KG1 (cell line): Measurements from ENCODE around the gene MRTFA.
A peak's percentile ranks its signal among the peaks of the same experiment; 100 is the strongest.
"Not testable (repeated sequence)": the region's sequence is repeated elsewhere in the genome, so short reads cannot be mapped to it uniquely, and the experiment has no call there.

Experiments used
- DNase-seq: peaks from one replicate; lab custom pipeline; 2025; lab: John Stamatoyannopoulos, UW

MRTFA gene

GRCh38 chr22:40636380-40637182 is at the start of gene MRTFA:
Gene MRTFA, minus strand, starts transcription at chr22:40636719.
- DNase-seq, result peak; percentile 98

GRCh38 chr22:40685406-40685805 is 48.9 kb upstream of the MRTFA start:
- no peak for DNase-seq

GRCh38 chr22:40684728-40685127 is 48.2 kb upstream of the MRTFA start:
- no peak for DNase-seq

- no peak for DNase-seq
Measured at GRCh38 chr22:40681451-40681850, 44.9 kb upstream of the MRTFA start.

GRCh38 chr22:40680819-40681183 is 44.3 kb upstream of the MRTFA start:
- DNase-seq, result no peak

- DNase-seq, result no peak
Measured at GRCh38 chr22:40679964-40680818, 43.7 kb upstream of the MRTFA start.

- DNase-seq, result no peak
Measured at GRCh38 chr22:40679249-40679963, 42.9 kb upstream of the MRTFA start, which contains the start of gene MCHR1. Gene MCHR1, plus strand, starts transcription at chr22:40679484. Its CDS starts 169 bp downstream, at chr22:40679653.

- no peak for DNase-seq
Measured at GRCh38 chr22:40678493-40679248, 42.2 kb upstream of the MRTFA start.

- DNase-seq, result no peak
Measured at GRCh38 chr22:40676644-40677043, 40.1 kb upstream of the MRTFA start.

GRCh38 chr22:40676166-40676565 is 39.6 kb upstream of the MRTFA start:
- DNase-seq, result not testable (repeated sequence)

GRCh38 chr22:40674274-40674673 is 37.8 kb upstream of the MRTFA start:
- no peak for DNase-seq

GRCh38 chr22:40673017-40673416 is 36.5 kb upstream of the MRTFA start:
- DNase-seq, result no peak

- no peak for DNase-seq
Measured at GRCh38 chr22:40671796-40672360, 35.4 kb upstream of the MRTFA start.

GRCh38 chr22:40671369-40671768 is 34.9 kb upstream of the MRTFA start:
- no peak for DNase-seq

GRCh38 chr22:40670058-40670457 is 33.5 kb upstream of the MRTFA start:
- DNase-seq, result no peak

GRCh38 chr22:40668611-40669411 is 32.3 kb upstream of the MRTFA start:
- no peak for DNase-seq

- no peak for DNase-seq
Measured at GRCh38 chr22:40666151-40666848, 29.8 kb upstream of the MRTFA start.

GRCh38 chr22:40665312-40665711 is 28.8 kb upstream of the MRTFA start:
- no peak for DNase-seq

GRCh38 chr22:40661671-40662070 is 25.2 kb upstream of the MRTFA start:
- no peak for DNase-seq

- no peak for DNase-seq
Measured at GRCh38 chr22:40660730-40661129, 24.2 kb upstream of the MRTFA start.
